CD4-positive, alpha-beta T cell (primary cell): ENCODE results near the gene PRRX1. TPM values are rescaled to one million over a fixed set of nuclear protein-coding genes. Genes with fewer than 3 reads are reported as not detected.

Experiments
- ATAC-seq: fragments of 200-7000 bp; cut with Tn5 transposase; one replicate; pipeline ENCODE4 v1.10.0; 2022; ENCODE audit warnings: mild to moderate bottlenecking; ENCODE audit not compliant: poor library complexity
- CTCF ChIA-PET: fragments of 350-600 bp; sonication (Branson Sonifier 250); formaldehyde crosslinking; loops from one replicate; lab custom pipeline; 2021; ENCODE audit warnings: antibody characterized with exemption, inconsistent platforms; lab: Charles Lee
- POLR2A ChIA-PET: fragments of 350-600 bp; sonication (Branson Sonifier 250); formaldehyde crosslinking; loops from one replicate; lab custom pipeline; 2021; ENCODE audit warnings: antibody characterized with exemption, inconsistent platforms; lab: Charles Lee
- DNase-seq, 14 experiments: peaks; one replicate each; pipeline ENCODE4 v3.0.0-alpha.2; 2013 to 2020; ENCODE audit warnings: mixed read lengths in 2 of 14
- H3K27ac ChIP-seq, 2 donors: one replicate each; pipeline versions ENCODE4 v1.5.1 to v1.7.0; 2013; ENCODE audit warnings: low read length in 2 of 2, low read depth in 1 of 2, mild to moderate bottlenecking in 1 of 2
- H3K27me3 ChIP-seq, 2 experiments: 1 replicate in 1 of 2; 2 replicates in 1 of 2; pipeline versions ENCODE4 v1.6.1 to v1.7.0; 2013; ENCODE audit warnings: low read length in 2 of 2, control low read depth in 1 of 2, mild to moderate bottlenecking in 1 of 2, moderate library complexity in 1 of 2; ENCODE audit not compliant: insufficient read depth in 2 of 2, control insufficient read depth in 1 of 2
- H3K36me3 ChIP-seq: one replicate; pipeline ENCODE4 v1.6.1; 2013; ENCODE audit warnings: low read length, control low read depth; ENCODE audit not compliant: insufficient read depth
- H3K4me1 ChIP-seq: one replicate; pipeline ENCODE4 v1.6.1; 2013; ENCODE audit warnings: low read length, control low read depth; ENCODE audit not compliant: insufficient read depth
- H3K4me3 ChIP-seq: one replicate; pipeline ENCODE4 v1.5.1; 2013; ENCODE audit warnings: mild to moderate bottlenecking, low read length, moderate library complexity
- H3K9me3 ChIP-seq, 2 experiments: 1 replicate in 1 of 2; 2 replicates in 1 of 2; pipeline versions ENCODE4 v1.6.1 to v1.7.0; 2013; ENCODE audit warnings: low read length in 2 of 2, mild to moderate bottlenecking in 2 of 2, control low read depth in 1 of 2, moderate library complexity in 1 of 2; ENCODE audit not compliant: control insufficient read depth in 1 of 2, insufficient read depth in 1 of 2
- H3K27ac Mint-ChIP-seq: one replicate; pipeline ENCODE4 v1.8.0; 2020; ENCODE audit warnings: mixed read lengths
- H3K27me3 Mint-ChIP-seq: one replicate; pipeline ENCODE4 v1.8.0; 2021; ENCODE audit warnings: mixed read lengths
- H3K36me3 Mint-ChIP-seq: one replicate; pipeline ENCODE4 v1.8.0; 2021; ENCODE audit warnings: low read depth, mixed read lengths
- H3K4me1 Mint-ChIP-seq: one replicate; pipeline ENCODE4 v1.8.0; 2021; ENCODE audit warnings: low read depth, mixed read lengths
- H3K4me3 Mint-ChIP-seq: one replicate; pipeline ENCODE4 v1.8.0; 2020; ENCODE audit warnings: mild to moderate bottlenecking, mixed read lengths
- H3K9me3 Mint-ChIP-seq: one replicate; pipeline ENCODE4 v1.8.0; 2020; ENCODE audit warnings: mixed read lengths
- intact Hi-C, 2 experiments: fragments of 100-400 bp; cut with DNase I in 1 of 2; cut with micrococcal nuclease in 1 of 2; formaldehyde crosslinking; loops; one replicate each; pipeline versions ENCODE4 v1.15.1 to v1.9.0; 2023 to 2025; cut with DNase I, micrococcal nuclease
- total RNA-seq, 174 experiments: library from RNA in 2 of 174; stranded (reverse) in 2 of 174; gene quantifications; one replicate each; pipeline ENCODE4 v1.2.3 and lab custom pipeline; 2021 to 2026
- TF ChIP-seq, protein P1 (sequence below): fragments of 200-600 bp; IDR thresholded peaks from one replicate; pipeline ENCODE4 v1.8.0; 2022; ENCODE audit warnings: antibody characterized with exemption, mild to moderate bottlenecking

The PRRX1 gene
- total RNA-seq, 2 experiments from 2014 or later: not detected

DNA sequence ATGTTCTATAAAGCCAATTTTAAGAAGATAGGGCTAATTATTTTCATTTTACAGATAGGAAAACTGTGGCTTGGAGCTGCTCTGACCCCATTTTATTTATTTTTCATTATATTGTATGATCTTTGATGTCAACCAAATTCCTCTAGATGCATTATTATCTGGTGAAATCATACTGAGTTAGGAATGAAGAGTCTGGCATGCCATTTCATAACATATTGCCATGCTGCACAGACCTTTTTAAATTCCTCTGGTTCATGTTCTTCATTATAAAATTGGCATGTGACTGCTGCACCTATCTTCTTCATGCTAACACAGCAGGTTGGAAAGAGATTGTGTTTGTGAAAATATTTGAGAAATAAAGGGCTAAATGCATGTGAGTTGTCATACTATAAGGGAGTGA is 12.7 kb downstream of the PRRX1 start:
- POLR2A ChIA-PET: no interaction called here

DNA sequence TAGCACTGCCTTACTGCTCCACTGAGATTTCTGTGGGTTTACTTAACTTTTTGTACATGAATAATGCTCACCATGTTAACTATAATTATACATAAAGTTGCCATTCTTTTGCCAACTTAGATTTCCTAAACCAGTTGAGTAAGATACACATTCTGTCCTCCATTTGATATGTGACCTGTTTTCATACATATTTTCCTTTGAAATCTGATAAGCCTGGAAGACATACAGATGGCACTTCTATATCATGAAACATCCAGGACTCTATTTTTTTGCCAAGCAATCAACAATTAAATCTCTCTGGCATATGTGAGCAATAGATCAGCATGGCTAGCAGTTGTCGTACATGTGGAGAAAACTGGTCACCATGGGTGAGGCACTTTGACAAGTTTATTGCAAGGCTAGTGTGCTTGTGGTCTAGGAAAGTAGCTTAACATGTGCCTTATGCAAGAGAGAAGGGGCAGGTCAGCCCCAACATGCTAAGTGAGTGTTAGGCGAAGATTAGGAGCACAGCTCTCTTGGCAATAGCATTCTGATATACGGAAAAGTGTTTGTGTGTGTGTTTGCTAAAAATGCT is 14.2 kb downstream of the PRRX1 start:
- intact Hi-C loops: no loop called here
- POLR2A ChIA-PET: no interaction called here
- Histone ChIP-seq H3K4me1 (no peaks in the 10 kb centered on the region), H3K4me3 (no peak overlapping the region), H3K27ac (no peak overlapping the region), H3K9me3 (no peaks in the 10 kb centered on the region), H3K36me3 (no peaks in the 10 kb centered on the region), H3K27me3 (peaks cover 3 to 26% of the 10 kb centered on the region in 2 experiments)
- H3K9me3 Mint-ChIP-seq: no peaks in the 10 kb centered on the region
- DNase-seq: no peak
- no peaks in the 10 kb centered on the region for H3K4me1 Mint-ChIP-seq
- peaks cover 62% of the 10 kb centered on the region for H3K27me3 Mint-ChIP-seq
- ATAC-seq: no peak
- H3K4me3 Mint-ChIP-seq: no peak overlapping the region
- H3K27ac Mint-ChIP-seq: no peak overlapping the region
- CTCF ChIA-PET: no interaction called here
- H3K36me3 Mint-ChIP-seq: no peaks in the 10 kb centered on the region
- TF ChIP-seq, protein P1, sequence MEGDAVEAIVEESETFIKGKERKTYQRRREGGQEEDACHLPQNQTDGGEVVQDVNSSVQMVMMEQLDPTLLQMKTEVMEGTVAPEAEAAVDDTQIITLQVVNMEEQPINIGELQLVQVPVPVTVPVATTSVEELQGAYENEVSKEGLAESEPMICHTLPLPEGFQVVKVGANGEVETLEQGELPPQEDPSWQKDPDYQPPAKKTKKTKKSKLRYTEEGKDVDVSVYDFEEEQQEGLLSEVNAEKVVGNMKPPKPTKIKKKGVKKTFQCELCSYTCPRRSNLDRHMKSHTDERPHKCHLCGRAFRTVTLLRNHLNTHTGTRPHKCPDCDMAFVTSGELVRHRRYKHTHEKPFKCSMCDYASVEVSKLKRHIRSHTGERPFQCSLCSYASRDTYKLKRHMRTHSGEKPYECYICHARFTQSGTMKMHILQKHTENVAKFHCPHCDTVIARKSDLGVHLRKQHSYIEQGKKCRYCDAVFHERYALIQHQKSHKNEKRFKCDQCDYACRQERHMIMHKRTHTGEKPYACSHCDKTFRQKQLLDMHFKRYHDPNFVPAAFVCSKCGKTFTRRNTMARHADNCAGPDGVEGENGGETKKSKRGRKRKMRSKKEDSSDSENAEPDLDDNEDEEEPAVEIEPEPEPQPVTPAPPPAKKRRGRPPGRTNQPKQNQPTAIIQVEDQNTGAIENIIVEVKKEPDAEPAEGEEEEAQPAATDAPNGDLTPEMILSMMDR: no peak

More for the DNA sequence above, 12.7 kb downstream of the PRRX1 start:
- Mint-ChIP-seq H3K27ac (no peak overlapping the region), H3K9me3 (no peaks in the 10 kb centered on the region), H3K27me3 (peaks cover 67% of the 10 kb centered on the region), H3K4me1 (no peaks in the 10 kb centered on the region), H3K36me3 (no peaks in the 10 kb centered on the region), H3K4me3 (no peak overlapping the region)
- Histone ChIP-seq H3K36me3 (no peaks in the 10 kb centered on the region), H3K4me1 (no peaks in the 10 kb centered on the region), H3K4me3 (no peak overlapping the region), H3K9me3 (peaks cover 0 to 1% of the 10 kb centered on the region in 2 experiments), H3K27me3 (peaks cover 11 to 31% of the 10 kb centered on the region in 2 experiments), H3K27ac (no peak overlapping the region)
- TF ChIP-seq, protein P1: no peak
- CTCF ChIA-PET: interaction anchor here (1.2 kb wide), 1 partner anchor 12 kb away, joined by 4 read pairs; no protein-coding TSS in a partner anchor
- no peak for DNase-seq
- intact Hi-C loops: no loop called here
- ATAC-seq: no peak

DNA sequence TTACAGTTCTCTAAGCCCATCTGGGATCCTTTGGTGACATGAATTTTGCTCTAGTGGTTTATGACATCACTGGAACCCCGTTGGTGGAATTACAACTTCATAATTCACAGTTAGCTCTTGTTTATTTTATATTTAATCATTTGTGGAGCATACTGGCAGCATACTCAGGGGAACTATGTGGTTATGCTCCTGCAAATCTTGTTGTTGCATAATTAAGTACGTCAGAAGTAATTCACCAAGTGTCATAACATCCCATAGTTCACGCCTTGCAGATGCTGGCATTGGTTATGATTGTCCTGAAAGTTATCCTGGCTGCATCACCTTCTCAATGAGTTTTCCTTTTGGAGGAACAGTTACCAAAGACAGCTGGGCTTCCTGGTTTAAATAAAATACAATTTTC is 16.5 kb downstream of the PRRX1 start:
- ATAC-seq: no peak
- no peak overlapping the region for H3K4me3 Mint-ChIP-seq
- Histone ChIP-seq H3K36me3 (no peaks in the 10 kb centered on the region), H3K9me3 (no peaks in the 10 kb centered on the region), H3K4me3 (no peak overlapping the region), H3K27ac (no peak overlapping the region), H3K27me3 (peaks cover 3 to 21% of the 10 kb centered on the region in 2 experiments), H3K4me1 (no peaks in the 10 kb centered on the region)
- no peak for DNase-seq
- intact Hi-C loops: no loop called here
- peaks cover 67% of the 10 kb centered on the region for H3K27me3 Mint-ChIP-seq
- H3K4me1 Mint-ChIP-seq: no peaks in the 10 kb centered on the region
- POLR2A ChIA-PET: no interaction called here
- CTCF ChIA-PET: no interaction called here
- TF ChIP-seq, protein P1: no peak
- no peaks in the 10 kb centered on the region for H3K9me3 Mint-ChIP-seq
- H3K36me3 Mint-ChIP-seq: no peaks in the 10 kb centered on the region
- H3K27ac Mint-ChIP-seq: no peak overlapping the region
